HG03280 (cell line): ENCODE data around the gene NLN.
A peak's percentile ranks its signal among the peaks of the same experiment; 100 is the strongest.
"Not testable (repeated sequence)": the region's sequence is repeated elsewhere in the genome, so short reads cannot be mapped to it uniquely, and the experiment has no call there.

Experiments
- ATAC-seq: cut with Tn5 transposase; IDR thresholded peaks from one replicate; pipeline ENCODE4 v1.9.1; 2021; ENCODE audit warnings: mild to moderate bottlenecking, moderate library complexity; ENCODE audit not compliant: unreplicated experiment

The NLN gene

DNA sequence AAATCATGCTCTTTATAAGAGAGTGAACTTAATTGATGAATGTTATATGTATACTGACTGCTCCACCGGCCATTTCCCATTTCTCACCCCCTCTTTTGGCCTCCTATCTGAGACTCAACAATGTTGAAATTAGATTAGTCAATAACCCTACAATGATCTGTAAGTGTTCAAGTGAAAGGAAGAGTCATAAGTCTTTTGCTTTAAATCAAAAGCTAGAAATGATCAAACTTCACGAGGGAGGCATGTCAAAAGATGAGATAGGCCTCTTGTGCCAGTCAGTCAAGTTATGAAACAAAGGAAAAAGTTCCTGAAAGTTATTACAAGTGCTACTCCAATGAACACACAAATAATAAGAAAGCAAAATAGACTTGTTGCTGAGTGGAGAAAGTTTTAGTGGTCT lies 83.1 kb downstream of the NLN start:
- no peak for ATAC-seq

GRCh38 chr5:65807494-65807893 lies 85.5 kb downstream of the NLN start:
- ATAC-seq: not testable (repeated sequence)

DNA sequence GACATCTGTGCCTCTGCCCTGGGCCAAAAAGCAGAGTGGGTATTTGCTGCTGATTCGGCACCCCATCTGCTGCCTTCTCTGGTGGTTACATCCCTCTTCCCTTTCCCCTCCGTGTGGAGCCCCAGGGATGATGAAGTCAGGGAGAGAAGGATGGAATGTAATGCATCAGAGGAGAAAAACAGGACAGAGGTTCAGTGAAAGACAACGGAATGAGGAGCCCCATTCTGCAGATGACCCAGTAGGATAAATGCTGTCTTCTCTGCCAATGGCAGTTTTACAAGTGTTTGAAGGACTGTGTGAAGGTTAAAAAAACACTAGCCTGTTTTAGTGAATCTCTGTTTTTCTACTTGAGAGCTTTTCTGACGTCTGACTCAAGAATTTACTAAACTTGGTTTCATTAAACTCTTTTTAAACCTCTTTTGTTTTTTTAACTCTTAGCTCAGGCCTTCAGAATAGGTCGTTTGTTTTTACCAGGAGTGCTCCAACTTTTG lies 86.3 kb downstream of the NLN start:
- no peak for ATAC-seq

DNA sequence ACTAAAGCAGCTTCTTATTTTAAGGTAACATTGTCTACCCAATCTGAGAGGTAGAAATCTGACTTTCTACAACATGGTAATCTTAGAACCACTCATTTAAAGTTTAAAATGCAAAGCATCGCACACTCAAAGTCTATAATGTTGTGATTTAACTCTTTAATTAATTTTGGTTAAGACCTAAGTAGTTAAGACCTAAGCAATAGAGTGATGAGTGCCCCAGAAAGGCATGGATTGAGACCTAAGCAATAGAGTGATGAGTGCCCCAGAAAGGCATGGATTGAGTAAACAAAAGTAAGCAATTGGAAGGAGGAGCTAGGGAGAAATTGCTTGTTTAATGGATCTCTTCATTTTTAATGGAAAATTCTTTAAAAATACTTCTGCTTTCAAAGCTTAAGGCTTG lies 86.8 kb downstream of the NLN start:
- ATAC-seq: no peak

DNA sequence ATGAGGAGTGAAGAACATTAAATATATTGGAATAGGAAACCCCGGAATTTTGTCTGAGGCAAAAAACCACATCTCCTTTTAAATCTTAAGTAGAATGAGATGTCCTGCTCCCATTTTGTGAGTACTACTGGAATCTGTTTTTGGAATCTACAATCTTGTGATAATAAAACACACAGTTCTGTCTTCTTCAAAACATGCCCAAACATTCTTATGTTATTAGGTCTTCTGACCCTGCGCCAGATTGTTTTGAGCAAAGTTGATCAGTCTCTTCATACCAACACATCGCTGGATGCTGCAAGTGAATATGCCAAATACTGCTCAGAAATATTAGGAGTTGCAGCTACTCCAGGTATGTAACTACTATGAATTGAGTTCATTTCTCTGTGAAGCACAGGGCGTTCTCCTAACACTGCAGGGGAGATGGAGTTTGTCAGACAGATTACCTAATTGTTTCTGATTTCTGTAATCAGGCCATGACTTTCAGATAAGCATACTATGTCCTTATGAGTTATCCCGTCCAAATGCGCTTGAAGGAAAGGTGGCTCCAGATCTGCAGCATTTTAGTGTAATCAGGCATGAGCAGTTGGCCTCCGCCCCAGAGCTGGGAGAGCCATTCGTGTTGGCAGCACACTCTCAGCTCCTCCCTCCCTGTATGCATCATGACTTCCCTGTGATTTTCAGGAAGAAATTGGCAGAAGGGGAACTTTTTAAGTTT lies 88.0 kb downstream of the NLN start:
- ATAC-seq: no peak

DNA sequence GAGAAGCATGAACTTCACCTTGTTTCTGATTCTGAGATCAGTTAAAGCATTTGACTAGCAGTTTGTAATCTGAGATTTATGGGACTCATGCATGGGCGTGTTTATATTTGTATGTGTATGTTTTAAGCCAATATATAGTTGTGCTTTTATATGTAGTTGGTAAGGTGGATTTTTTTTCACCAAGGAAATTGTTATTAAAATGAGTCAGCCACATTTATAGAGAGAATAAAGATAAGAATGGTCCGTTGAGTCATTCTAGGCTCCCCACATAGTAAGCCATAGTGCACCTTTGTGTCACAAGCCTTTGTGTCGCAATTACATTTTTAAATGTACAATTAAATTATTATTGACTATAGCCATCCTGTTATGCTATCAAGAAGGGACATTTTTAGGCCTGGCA lies 89.0 kb downstream of the NLN start:
- no peak for ATAC-seq

DNA sequence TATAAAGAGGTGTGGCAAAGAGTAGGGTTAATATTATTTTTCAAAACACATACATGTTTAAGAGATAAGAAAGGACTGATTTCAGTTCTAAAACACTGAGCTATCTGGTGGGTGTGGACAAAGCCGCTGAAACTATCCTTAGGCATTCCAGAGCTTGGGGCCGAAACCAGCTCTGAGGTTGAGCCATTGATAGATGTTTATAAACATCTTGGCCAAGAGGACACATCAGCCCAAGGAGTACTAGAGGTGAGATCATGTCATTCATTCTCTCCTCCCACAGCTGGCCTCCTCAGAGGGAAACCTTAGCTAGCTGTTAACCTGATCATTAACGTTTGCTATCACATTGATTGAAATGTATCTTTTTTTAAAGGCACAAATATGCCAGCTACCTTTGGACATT lies 89.9 kb downstream of the NLN start:
- ATAC-seq: no peak

- no peak for ATAC-seq
These were observed 90.6 kb downstream of the NLN start for GRCh38 chr5:65812648-65813047.

GRCh38 chr5:65813174-65813573 lies 91.2 kb downstream of the NLN start:
- ATAC-seq: no peak

DNA sequence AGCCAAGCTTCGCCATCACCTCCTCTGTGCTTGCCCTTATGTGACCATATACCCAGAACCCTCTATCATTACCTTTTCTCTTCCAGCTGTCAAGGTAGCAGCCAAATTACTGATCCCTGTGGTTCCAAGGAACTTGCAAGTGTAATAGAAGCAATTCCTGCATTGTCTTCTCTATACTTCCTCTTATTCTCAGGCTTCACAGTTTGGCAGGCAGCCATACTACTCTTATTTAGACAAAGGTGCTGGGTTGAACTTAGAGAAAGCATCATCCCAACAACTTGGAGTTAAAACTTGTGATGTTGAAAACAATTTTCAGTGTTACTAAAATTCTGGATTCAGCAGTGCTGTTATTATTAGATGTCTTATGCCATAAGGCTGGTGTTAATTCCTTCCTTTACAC lies 93.2 kb downstream of the NLN start:
- ATAC-seq: no peak

GRCh38 chr5:65816729-65817128 lies 94.7 kb downstream of the NLN start:
- no peak for ATAC-seq

DNA sequence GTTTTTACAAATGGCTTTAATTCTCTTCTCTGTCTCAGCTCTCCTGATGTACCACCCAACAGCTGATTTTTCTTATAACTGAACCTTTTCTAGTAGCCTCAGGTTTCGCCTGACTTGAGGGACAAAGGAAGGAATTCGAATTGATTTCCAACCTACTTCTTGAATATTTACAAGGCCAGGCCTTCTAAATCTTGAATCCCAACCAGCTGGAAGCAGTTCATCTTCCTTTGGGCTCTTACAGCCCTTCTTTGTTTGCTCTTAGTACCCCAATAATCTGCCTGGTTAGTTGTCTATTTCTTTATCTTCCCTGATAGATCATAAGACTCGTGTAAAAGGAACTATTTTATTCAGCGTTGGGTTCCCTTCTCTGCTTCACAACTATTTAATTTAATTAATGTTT lies 95.9 kb downstream of the NLN start:
- no peak for ATAC-seq

- ATAC-seq: no peak
These were observed 96.6 kb downstream of the NLN start for GRCh38 chr5:65818592-65818991.

DNA sequence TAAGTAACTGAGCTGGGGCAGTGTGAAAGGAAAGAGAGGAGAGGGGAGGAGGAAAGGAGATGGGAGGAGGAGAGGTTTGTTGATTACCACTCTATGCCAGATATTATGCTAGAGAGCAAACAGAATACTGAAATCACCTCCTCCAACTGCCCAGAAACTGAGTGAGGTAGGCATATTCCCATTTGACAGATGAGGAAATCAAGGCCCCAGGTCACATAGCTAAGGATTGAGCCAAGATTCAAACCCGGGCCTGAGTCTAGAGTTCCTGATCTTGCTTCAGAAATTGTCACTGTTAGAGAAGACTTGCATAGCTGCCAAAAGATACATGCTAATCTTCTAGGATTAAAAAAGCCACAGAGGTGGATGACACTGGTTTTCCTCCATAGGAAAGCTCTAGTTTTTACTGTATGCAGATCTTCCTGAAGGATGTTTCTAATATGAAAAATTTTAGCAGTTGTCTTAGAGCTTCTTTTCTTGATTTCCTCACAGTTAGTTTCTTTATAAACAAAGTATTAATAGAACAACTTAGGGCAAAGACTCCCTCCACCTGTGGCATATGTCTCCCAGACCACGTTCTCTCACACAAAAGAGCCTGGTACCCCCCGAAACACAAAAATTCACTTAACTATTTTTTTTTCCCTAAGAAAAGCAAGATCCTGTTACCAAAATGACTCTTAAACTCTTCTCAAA lies 97.4 kb downstream of the NLN start:
- no peak for ATAC-seq

GRCh38 chr5:65819905-65820240 lies 97.9 kb downstream of the NLN start:
- ATAC-seq: no peak

DNA sequence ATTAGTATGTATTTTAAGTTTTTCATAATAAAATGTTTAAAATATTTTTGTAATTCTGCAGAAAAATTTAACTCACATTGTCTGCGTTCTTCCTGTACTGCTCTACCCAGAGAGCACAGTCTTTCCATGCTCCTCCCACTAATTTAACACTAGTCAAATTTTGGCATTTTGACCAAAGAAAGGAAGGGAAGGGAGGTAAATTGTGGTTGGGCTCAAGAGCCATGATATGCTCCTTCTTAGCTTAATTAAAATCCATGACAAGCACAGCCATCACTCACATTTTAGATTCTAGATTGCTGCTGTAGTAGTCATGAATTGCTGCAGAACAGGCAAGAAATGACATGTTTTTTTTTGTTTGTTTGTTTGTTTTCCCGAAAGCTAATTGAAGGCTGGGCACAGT lies 98.4 kb downstream of the NLN start:
- no peak for ATAC-seq

DNA sequence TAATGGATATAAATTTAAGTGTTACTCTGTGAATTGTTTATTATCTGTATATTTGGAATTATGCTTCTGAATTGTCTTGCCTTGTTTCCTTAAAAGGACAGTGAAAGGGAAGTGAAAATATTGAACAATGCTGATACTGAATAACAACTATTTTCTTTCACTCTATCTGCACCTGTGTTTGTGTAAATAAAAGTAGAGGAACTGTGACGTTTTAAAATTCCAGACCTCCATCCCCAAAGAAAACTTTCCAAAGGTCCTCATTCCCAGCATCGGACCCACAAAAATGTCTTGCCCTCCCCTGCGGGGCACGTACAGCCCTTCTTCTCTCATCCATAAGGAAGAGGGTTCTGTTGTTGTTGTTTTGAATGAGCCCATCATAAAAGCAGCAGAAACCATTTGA lies 100.0 kb downstream of the NLN start:
- ATAC-seq: peak; percentile 45

DNA sequence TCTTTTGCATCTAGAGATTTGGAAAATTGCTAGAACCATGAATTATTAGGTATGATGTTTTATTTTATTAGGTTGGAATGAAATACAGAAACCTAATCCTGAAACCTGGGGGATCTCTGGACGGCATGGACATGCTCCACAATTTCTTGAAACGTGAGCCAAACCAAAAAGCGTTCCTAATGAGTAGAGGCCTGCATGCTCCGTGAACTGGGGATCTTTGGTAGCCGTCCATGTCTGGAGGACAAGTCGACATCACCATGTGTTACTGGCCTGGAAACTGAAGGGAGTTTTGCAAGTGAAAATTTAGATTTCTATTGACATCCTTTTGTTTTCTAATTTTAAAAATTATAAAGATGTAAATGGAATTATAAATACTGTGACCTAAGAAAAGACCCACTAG lies 100.7 kb downstream of the NLN start:
- ATAC-seq: no peak

- ATAC-seq: no peak
These were observed 101.2 kb downstream of the NLN start for GRCh38 chr5:65823204-65823603.

- no peak for ATAC-seq
These were observed 101.9 kb downstream of the NLN start for GRCh38 chr5:65823845-65824445.

DNA sequence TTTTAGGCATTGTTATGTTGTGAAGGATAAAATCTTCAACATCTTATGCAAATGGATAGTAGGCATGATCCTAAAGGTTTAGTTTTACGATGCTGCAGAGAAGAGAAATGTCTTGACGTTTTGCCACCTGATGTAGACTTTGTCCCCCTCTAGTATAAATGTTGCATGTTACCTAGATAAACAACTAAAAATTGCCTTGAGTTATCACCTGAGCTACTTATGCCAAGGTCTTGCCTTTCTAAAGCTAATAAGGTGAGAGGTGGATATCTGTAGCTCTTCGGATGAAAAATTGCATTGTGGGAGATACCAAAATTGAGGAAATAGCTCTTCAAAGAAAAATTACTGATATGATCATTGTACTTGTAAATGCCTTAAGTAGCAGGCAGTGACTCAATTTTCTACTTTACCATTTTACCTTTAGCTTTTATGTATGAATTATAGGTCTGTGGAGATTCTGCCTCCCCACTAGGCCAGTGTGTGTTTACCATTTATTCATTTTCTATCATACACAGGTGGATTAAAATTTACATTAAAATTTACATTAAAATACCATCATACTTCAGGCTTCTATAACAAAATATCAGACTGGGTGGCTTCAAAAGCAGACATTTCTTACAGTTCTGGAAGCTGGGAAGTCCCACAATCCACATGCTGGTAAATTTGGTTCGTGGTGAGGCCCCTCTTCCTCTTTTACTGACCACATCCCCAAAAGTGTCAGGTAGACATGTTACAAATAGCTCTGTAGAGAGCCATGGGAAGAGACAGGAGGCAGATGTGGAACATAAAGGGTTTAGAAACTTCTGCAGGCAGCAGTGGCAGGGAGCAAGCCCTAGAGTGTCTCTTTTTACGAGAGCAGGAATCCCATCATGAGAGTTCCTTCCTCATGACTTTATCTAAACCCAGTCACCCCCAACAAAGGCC lies 103.7 kb downstream of the NLN start:
- ATAC-seq: no peak
